Activated CD4-positive, CD25-positive, alpha-beta regulatory T cell treated with anti-CD3 and anti-CD28 coated beads, Interleukin-2, amount 50 U/mL, for 16 hours (primary cell): Measurements from ENCODE around the gene PTK6.

Source experiments
- DNase-seq: peaks from one replicate; pipeline ENCODE4 v3.0.0-alpha.2; 2020; ENCODE audit warnings: low read depth, low spot score

The PTK6 gene

DNA sequence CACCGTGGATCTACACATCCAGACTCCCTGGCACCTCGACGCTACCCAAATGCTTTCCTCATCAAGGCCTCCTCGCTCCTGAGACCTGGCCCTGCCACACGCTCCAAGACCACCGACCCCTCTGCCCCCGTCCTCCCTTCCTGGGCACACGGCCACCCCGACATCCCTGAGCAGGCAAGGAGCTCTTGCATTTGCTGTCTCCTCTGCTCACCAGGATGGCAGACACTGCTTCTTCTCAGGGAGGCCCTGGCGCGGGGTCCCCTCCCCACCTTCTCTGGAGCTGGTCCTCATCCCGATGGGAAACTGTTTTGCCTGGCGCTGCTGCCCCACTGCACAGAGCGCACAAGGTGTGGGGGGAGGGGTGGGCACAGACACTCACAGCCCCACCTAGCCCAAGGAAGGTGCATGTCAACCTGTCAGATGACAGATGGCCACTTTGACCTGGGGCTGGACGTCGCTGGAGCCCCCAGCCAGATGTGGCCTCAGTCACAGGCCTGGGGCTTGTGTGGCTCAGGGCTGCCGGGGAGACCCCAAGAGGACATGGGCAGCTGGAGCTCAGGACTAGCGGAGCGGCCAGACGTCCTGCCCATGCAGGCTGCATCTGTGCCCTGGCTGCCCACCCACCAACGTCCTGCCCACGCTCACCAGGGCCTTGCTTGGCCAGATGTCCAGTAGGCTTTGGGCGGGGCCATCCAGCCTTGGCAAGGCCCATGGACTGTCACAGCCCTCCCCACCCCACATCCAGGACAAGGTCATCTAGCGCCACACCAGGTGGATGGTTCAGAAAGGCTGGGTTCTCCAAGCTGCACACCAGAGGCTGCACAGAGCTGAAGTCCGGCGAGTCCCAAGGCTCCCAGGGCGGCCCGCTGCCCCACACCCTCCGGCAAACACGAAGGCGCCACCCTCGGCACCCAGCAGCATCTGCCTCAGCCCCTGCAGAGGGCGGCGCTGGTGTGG, 58.6 kb downstream of the PTK6 start:
- DNase-seq: no peak
